Adrenal gland (tissue), 5 donors: Measurements from ENCODE around the gene SLC12A5.

Experiments
- POLR2A ChIP-seq, 2 donors: fragments of 450-650 bp; IDR thresholded peaks; one replicate each; pipeline ENCODE4 v1.6.1; 2017; ENCODE audit warnings: antibody characterized with exemption in 2 of 2, mild to moderate bottlenecking in 2 of 2, moderate library complexity in 1 of 2
- TF ChIP-seq, protein P1 (sequence below), 6 experiments: fragments of 450-650 bp in 4 of 6; fragments of 200-600 bp in 2 of 6; sonication (generic) in 1 of 6; IDR thresholded peaks; 1 replicate in 5 of 6; 2 replicates in 1 of 6; pipeline versions ENCODE4 v1.5.1 to v1.8.0; 2016 to 2021; ENCODE audit warnings: antibody characterized with exemption in 6 of 6, mild to moderate bottlenecking in 2 of 6, moderate library complexity in 1 of 6
- donor health status: DM: no; HTN: no; CAD: no.

DNA sequence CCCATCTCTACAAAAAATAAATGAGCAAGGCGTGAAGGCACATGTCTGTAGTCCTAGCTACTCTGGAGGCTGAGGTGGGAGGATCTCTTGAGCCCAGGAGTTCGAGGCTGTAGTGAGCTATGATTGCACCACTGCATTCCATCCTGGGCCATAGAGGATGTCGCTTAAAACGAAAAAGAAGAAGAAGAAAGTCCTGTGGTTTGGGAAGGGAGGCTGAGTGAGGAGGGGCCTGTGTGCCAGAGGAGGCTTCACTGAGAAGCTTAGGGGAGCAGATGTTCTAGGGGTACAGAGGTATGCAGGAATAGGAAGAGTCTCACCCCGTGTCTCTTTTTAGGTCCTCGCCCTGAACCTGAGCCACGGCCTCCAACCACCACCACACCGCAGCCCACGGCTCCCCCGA, 16.1 kb upstream of the SLC12A5 start:
- TF ChIP-seq, protein P1, sequence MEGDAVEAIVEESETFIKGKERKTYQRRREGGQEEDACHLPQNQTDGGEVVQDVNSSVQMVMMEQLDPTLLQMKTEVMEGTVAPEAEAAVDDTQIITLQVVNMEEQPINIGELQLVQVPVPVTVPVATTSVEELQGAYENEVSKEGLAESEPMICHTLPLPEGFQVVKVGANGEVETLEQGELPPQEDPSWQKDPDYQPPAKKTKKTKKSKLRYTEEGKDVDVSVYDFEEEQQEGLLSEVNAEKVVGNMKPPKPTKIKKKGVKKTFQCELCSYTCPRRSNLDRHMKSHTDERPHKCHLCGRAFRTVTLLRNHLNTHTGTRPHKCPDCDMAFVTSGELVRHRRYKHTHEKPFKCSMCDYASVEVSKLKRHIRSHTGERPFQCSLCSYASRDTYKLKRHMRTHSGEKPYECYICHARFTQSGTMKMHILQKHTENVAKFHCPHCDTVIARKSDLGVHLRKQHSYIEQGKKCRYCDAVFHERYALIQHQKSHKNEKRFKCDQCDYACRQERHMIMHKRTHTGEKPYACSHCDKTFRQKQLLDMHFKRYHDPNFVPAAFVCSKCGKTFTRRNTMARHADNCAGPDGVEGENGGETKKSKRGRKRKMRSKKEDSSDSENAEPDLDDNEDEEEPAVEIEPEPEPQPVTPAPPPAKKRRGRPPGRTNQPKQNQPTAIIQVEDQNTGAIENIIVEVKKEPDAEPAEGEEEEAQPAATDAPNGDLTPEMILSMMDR (IDR thresholded peaks at IDR 0.05): no peak
- no peak for TF ChIP-seq POLR2A (IDR thresholded peaks at IDR 0.05)
